Measurements from ENCODE around the gene GTPBP1.

DNA sequence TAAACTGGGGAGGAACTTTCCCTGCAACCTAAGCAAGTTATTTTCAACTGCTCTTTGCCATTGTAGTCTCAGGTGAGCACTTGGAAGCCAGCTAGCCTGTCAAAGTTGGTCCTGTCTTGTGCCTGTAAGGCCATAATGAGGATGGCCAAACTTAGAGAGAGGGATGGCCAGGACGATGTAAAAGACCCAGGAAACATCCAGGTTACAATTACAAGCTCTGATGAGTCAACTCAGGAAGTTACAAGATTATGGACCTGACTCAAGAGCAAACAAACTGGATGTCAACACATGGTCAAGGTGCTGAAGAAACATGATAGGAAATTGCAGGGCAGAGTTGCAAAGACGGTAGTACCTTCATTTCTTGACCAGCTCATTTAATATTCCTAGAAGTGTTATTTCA, 1.6 kb downstream of the GTPBP1 start:
- TF ChIP-seq CTCF (IDR thresholded peaks at IDR 0.05; ENCODE audit: insufficient read depth, low read length, poor library complexity, severe bottlenecking), result no peak
- TF ChIP-seq EZH2phosphoT487 (conservative IDR thresholded peaks at IDR 0.05; ENCODE audit: low read length), result no peak

Measured in SU-DHL-6 (cell line).